ENCODE measurements around the gene PMEL.

PMEL gene

GRCh38 chr12:55933799-55934742, 31.8 kb downstream of the PMEL start:
- Histone ChIP-seq H3K27me3 (replicated peaks; ENCODE audit: insufficient read depth, low read length) (0 out of 2 replicates have a peak, but pooled peaks cover 10% of the 10 kb centered on the region), H3F3A (ENCODE audit: insufficient read depth, low read length) (peaks cover 11% of the 10 kb centered on the region), H3K4me2 (ENCODE audit: low read depth, low read length) (no peak overlapping the region)

GRCh38 chr12:55933169-55933798, 32.6 kb downstream of the PMEL start:
- H3K4me1 ChIP-seq (ENCODE audit: low read length): peaks cover 25% of the 10 kb centered on the region
- H2AFZ ChIP-seq (ENCODE audit: low read length): no peak overlapping the region
- DNase-seq: no peak
- 0 out of 2 replicates have a peak, but pooled peaks cover 10% of the 10 kb centered on the region for H3K27me3 ChIP-seq (replicated peaks; ENCODE audit: insufficient read depth, low read length)
- TF ChIP-seq EZH2 (optimal IDR thresholded peaks at IDR 0.05; ENCODE audit: low read depth, low read length): no peak
- no peak for TF ChIP-seq CTCF (IDR thresholded peaks at IDR 0.05; ENCODE audit: low read length)
- TF ChIP-seq EZH2phosphoT487 (IDR thresholded peaks at IDR 0.05; ENCODE audit: low read length): no peak
- H3K4me2 ChIP-seq (ENCODE audit: low read depth, low read length): no peak overlapping the region
- H3K4me3 ChIP-seq (ENCODE audit: low read length): no peak overlapping the region
- no peaks in the 10 kb centered on the region for H4K20me1 ChIP-seq (ENCODE audit: insufficient read depth, low read length)
- H3K9me2 ChIP-seq (replicated peaks; ENCODE audit: insufficient read depth, low read length): no peaks in the 10 kb centered on the region
- no peaks in the 10 kb centered on the region for H3K9me3 ChIP-seq (replicated peaks; ENCODE audit: insufficient read depth, low read length)
- H3K79me2 ChIP-seq (ENCODE audit: low read length): no peaks in the 10 kb centered on the region
- H3K27ac ChIP-seq (ENCODE audit: low read length): no peak overlapping the region
- peaks cover 18% of the 10 kb centered on the region for H3F3A ChIP-seq (ENCODE audit: insufficient read depth, low read length)
- no peaks in the 10 kb centered on the region for H3K36me3 ChIP-seq (replicated peaks; ENCODE audit: insufficient read depth, low read length)
- no peak overlapping the region for H3K9ac ChIP-seq (ENCODE audit: low read length)

More at GRCh38 chr12:55933799-55934742, 31.8 kb downstream of the PMEL start:
- Histone ChIP-seq H3K9me2 (replicated peaks; ENCODE audit: insufficient read depth, low read length) (no peaks in the 10 kb centered on the region), H3K9me3 (replicated peaks; ENCODE audit: insufficient read depth, low read length) (no peaks in the 10 kb centered on the region), H4K20me1 (ENCODE audit: insufficient read depth, low read length) (no peaks in the 10 kb centered on the region), H3K79me2 (ENCODE audit: low read length) (no peaks in the 10 kb centered on the region), H3K4me1 (ENCODE audit: low read length) (peaks cover 23% of the 10 kb centered on the region), H3K4me3 (ENCODE audit: low read length) (no peak overlapping the region), H3K36me3 (replicated peaks; ENCODE audit: insufficient read depth, low read length) (no peaks in the 10 kb centered on the region), H3K9ac (ENCODE audit: low read length) (no peak overlapping the region), H2AFZ (ENCODE audit: low read length) (no peak overlapping the region), H3K27ac (ENCODE audit: low read length) (no peak overlapping the region)
- no peak for DNase-seq
- TF ChIP-seq CTCF (IDR thresholded peaks at IDR 0.05; ENCODE audit: low read length) (no peak), EZH2phosphoT487 (IDR thresholded peaks at IDR 0.05; ENCODE audit: low read length) (no peak)

GRCh38 chr12:55932551-55932910, 33.3 kb downstream of the PMEL start:
- DNase-seq: no peak
- H4K20me1 ChIP-seq (ENCODE audit: insufficient read depth, low read length): no peaks in the 10 kb centered on the region
- no peak for TF ChIP-seq EZH2phosphoT487 (IDR thresholded peaks at IDR 0.05; ENCODE audit: low read length)
- TF ChIP-seq CTCF (IDR thresholded peaks at IDR 0.05; ENCODE audit: low read length): no peak
- TF ChIP-seq EZH2 (optimal IDR thresholded peaks at IDR 0.05; ENCODE audit: low read depth, low read length): no peak
- peaks cover under 1% of the 10 kb centered on the region for H3K79me2 ChIP-seq (ENCODE audit: low read length)
- H3F3A ChIP-seq (ENCODE audit: insufficient read depth, low read length): peaks cover 24% of the 10 kb centered on the region
- H3K36me3 ChIP-seq (replicated peaks; ENCODE audit: insufficient read depth, low read length): no peaks in the 10 kb centered on the region
- 0 out of 2 replicates have a peak, but pooled peaks cover 10% of the 10 kb centered on the region for H3K27me3 ChIP-seq (replicated peaks; ENCODE audit: insufficient read depth, low read length)
- peak overlapping the region; percentile 79; the same call in 1 of the 2 replicates for H3K4me2 ChIP-seq (ENCODE audit: low read depth, low read length)
- H2AFZ ChIP-seq (ENCODE audit: low read length): no peak overlapping the region
- no peaks in the 10 kb centered on the region for H3K9me3 ChIP-seq (replicated peaks; ENCODE audit: insufficient read depth, low read length)
- no peak overlapping the region; the same call in 1 of the 2 replicates for H3K4me3 ChIP-seq (ENCODE audit: low read length)
- H3K27ac ChIP-seq (ENCODE audit: low read length): no peak overlapping the region
- H3K9me2 ChIP-seq (replicated peaks; ENCODE audit: insufficient read depth, low read length): no peaks in the 10 kb centered on the region
- no peak overlapping the region for H3K9ac ChIP-seq (ENCODE audit: low read length)
- H3K4me1 ChIP-seq (ENCODE audit: low read length): peaks cover 25% of the 10 kb centered on the region
